Stimulated activated CD8-positive, alpha-beta memory T cell treated with anti-CD3 and anti-CD28 coated beads, Interleukin-2, amount 100 ng/mL, for 48 hours (primary cell): ENCODE data around the gene ERBB2.
A peak's percentile ranks its signal among the peaks of the same experiment; 100 is the strongest.
"Not testable (repeated sequence)": the region's sequence is repeated elsewhere in the genome, so short reads cannot be mapped to it uniquely, and the experiment has no call there.

Source experiments
- DNase-seq, 2 donors: peaks; one replicate each; pipeline ENCODE4 v3.0.0-alpha.2; 2020; ENCODE audit warnings: low read depth in 2 of 2

Gene ERBB2

GRCh38 chr17:39678340-39679116 lies 21.3 kb upstream of the ERBB2 start:
- no peak for DNase-seq

GRCh38 chr17:39679521-39680192 lies 20.2 kb upstream of the ERBB2 start:
- DNase-seq, result no peak

GRCh38 chr17:39683295-39683939 lies 16.4 kb upstream of the ERBB2 start:
- DNase-seq, result no peak

- no peak for DNase-seq
Measured at GRCh38 chr17:39684369-39685192, 15.3 kb upstream of the ERBB2 start.

GRCh38 chr17:39687101-39687545 lies 12.7 kb upstream of the ERBB2 start:
- no peak for DNase-seq

- DNase-seq, result peak; percentile 83 to 91
Measured at GRCh38 chr17:39687546-39688474, 12.1 kb upstream of the ERBB2 start, which contains the start of gene PGAP3. Gene PGAP3, minus strand, starts transcription at chr17:39688057. Its CDS starts 43 bp downstream, at chr17:39688014.

- no peak for DNase-seq
Measured at GRCh38 chr17:39688475-39688835, 11.4 kb upstream of the ERBB2 start.

GRCh38 chr17:39688945-39689344 lies 10.9 kb upstream of the ERBB2 start:
- DNase-seq, result no peak

- no peak for DNase-seq
Measured at GRCh38 chr17:39694593-39694992, 5.3 kb upstream of the ERBB2 start.

GRCh38 chr17:39695089-39695474 lies 4.8 kb upstream of the ERBB2 start:
- DNase-seq, result no peak

- no peak for DNase-seq
Measured at GRCh38 chr17:39696731-39697130, 3.1 kb upstream of the ERBB2 start.

GRCh38 chr17:39697961-39698360 lies 1.9 kb upstream of the ERBB2 start:
- no peak for DNase-seq

GRCh38 chr17:39699157-39699817 lies 577 bp upstream of the ERBB2 start:
- not testable (repeated sequence) for DNase-seq

- no peak for DNase-seq
Measured at GRCh38 chr17:39700148-39700987, 504 bp downstream of the ERBB2 start.

- no peak for DNase-seq
Measured at GRCh38 chr17:39701012-39701783, 1.3 kb downstream of the ERBB2 start.

GRCh38 chr17:39701784-39702422 lies 2.0 kb downstream of the ERBB2 start:
- no peak for DNase-seq

- no peak for DNase-seq
Measured at GRCh38 chr17:39702901-39703893, 3.3 kb downstream of the ERBB2 start.
